Panc1 (cell line): Measurements from ENCODE around the gene ZC3H15.

Source experiments
- POLR2AphosphoS5 ChIP-seq: IDR thresholded peaks from 2 replicates; pipeline ENCODE4 v1.6.1; 2012; ENCODE audit warnings: mild to moderate bottlenecking, low read depth, low read length, moderate library complexity
- TF ChIP-seq, protein P1 (sequence below): fragments of 450-650 bp; IDR thresholded peaks from 2 replicates; pipeline ENCODE4 v1.5.1; 2017; ENCODE audit warnings: mild to moderate bottlenecking
- TF ChIP-seq, protein P2 (sequence below), 2 experiments: IDR thresholded peaks; 2 replicates each; pipeline ENCODE4 v1.6.1; 2011 to 2012; ENCODE audit warnings: low read depth in 2 of 2, control low read depth in 1 of 2, low read length in 1 of 2, mild to moderate bottlenecking in 1 of 2, moderate library complexity in 1 of 2; ENCODE audit not compliant: insufficient read depth in 1 of 2

DNA sequence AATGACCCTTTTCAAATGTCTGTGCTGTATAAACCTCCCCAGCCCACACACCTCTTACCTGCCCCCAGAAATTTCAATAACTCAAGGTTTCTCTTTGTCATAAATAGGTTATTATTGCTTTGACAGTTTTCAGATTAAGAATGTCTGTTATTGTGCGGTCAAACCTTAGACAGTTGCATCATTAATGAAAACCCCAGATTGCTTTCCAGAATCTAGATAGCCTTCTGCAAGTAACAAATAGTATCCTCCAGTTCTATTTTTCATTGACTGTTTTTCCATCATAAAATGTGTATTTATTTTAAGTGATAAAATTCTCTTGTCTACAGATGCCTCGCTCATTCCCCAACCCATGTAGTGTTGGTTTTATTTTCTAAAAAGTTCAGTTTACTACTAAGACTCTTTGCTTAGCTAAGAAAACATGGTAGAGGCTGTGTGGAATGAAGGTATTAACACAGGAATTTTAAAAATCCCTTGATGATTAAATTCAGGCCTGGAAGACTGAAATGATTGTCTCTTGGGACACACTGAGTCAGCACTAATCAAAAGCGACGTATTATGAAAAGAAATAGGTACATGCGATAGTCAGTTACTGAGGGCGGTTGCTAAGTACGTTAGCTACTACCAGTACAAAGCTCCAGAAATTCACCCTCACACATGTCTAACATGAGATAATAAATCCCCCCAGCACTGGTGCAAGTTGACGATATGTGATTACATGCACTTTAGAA lies 65.4 kb downstream of the ZC3H15 start:
- TF ChIP-seq, protein P1, sequence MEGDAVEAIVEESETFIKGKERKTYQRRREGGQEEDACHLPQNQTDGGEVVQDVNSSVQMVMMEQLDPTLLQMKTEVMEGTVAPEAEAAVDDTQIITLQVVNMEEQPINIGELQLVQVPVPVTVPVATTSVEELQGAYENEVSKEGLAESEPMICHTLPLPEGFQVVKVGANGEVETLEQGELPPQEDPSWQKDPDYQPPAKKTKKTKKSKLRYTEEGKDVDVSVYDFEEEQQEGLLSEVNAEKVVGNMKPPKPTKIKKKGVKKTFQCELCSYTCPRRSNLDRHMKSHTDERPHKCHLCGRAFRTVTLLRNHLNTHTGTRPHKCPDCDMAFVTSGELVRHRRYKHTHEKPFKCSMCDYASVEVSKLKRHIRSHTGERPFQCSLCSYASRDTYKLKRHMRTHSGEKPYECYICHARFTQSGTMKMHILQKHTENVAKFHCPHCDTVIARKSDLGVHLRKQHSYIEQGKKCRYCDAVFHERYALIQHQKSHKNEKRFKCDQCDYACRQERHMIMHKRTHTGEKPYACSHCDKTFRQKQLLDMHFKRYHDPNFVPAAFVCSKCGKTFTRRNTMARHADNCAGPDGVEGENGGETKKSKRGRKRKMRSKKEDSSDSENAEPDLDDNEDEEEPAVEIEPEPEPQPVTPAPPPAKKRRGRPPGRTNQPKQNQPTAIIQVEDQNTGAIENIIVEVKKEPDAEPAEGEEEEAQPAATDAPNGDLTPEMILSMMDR, result no peak
- TF ChIP-seq, protein P2, sequence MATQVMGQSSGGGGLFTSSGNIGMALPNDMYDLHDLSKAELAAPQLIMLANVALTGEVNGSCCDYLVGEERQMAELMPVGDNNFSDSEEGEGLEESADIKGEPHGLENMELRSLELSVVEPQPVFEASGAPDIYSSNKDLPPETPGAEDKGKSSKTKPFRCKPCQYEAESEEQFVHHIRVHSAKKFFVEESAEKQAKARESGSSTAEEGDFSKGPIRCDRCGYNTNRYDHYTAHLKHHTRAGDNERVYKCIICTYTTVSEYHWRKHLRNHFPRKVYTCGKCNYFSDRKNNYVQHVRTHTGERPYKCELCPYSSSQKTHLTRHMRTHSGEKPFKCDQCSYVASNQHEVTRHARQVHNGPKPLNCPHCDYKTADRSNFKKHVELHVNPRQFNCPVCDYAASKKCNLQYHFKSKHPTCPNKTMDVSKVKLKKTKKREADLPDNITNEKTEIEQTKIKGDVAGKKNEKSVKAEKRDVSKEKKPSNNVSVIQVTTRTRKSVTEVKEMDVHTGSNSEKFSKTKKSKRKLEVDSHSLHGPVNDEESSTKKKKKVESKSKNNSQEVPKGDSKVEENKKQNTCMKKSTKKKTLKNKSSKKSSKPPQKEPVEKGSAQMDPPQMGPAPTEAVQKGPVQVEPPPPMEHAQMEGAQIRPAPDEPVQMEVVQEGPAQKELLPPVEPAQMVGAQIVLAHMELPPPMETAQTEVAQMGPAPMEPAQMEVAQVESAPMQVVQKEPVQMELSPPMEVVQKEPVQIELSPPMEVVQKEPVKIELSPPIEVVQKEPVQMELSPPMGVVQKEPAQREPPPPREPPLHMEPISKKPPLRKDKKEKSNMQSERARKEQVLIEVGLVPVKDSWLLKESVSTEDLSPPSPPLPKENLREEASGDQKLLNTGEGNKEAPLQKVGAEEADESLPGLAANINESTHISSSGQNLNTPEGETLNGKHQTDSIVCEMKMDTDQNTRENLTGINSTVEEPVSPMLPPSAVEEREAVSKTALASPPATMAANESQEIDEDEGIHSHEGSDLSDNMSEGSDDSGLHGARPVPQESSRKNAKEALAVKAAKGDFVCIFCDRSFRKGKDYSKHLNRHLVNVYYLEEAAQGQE (IDR thresholded peaks at IDR 0.05; ENCODE audit: insufficient read depth in 1 of 2, low read depth in 2 of 2, low read length in 1 of 2), result no peak
- no peak for TF ChIP-seq POLR2AphosphoS5
